Smooth muscle cell of the brain vasculature (primary cell): ENCODE data around the gene SCYGR7.
A peak's percentile ranks its signal among the peaks of the same experiment; 100 is the strongest.

ENCODE experiments used
- DNase-seq: peaks from one replicate; pipeline ENCODE4 v3.0.0-alpha.2; 2012; ENCODE audit warnings: low read depth, low spot score

The SCYGR7 gene

GRCh38 chr2:227759411-227760118 is 31.4 kb downstream of the SCYGR7 start:
- DNase-seq, result no peak

GRCh38 chr2:227761740-227762476 is 33.8 kb downstream of the SCYGR7 start:
- DNase-seq, result no peak

- DNase-seq, result no peak
Measured at GRCh38 chr2:227765788-227766372, 37.7 kb downstream of the SCYGR7 start.

GRCh38 chr2:227766373-227766883 is 38.3 kb downstream of the SCYGR7 start:
- DNase-seq, result peak; percentile 55

- no peak for DNase-seq
Measured at GRCh38 chr2:227767830-227768229, 39.7 kb downstream of the SCYGR7 start.

- no peak for DNase-seq
Measured at GRCh38 chr2:227772197-227772661, 44.1 kb downstream of the SCYGR7 start.

- no peak for DNase-seq
Measured at GRCh38 chr2:227772932-227773331, 44.8 kb downstream of the SCYGR7 start.

- DNase-seq, result no peak
Measured at GRCh38 chr2:227774011-227774624, 46.0 kb downstream of the SCYGR7 start.

GRCh38 chr2:227774895-227775842 is 47.0 kb downstream of the SCYGR7 start:
- DNase-seq, result no peak
